ENCODE data around the gene PALM.

DNA sequence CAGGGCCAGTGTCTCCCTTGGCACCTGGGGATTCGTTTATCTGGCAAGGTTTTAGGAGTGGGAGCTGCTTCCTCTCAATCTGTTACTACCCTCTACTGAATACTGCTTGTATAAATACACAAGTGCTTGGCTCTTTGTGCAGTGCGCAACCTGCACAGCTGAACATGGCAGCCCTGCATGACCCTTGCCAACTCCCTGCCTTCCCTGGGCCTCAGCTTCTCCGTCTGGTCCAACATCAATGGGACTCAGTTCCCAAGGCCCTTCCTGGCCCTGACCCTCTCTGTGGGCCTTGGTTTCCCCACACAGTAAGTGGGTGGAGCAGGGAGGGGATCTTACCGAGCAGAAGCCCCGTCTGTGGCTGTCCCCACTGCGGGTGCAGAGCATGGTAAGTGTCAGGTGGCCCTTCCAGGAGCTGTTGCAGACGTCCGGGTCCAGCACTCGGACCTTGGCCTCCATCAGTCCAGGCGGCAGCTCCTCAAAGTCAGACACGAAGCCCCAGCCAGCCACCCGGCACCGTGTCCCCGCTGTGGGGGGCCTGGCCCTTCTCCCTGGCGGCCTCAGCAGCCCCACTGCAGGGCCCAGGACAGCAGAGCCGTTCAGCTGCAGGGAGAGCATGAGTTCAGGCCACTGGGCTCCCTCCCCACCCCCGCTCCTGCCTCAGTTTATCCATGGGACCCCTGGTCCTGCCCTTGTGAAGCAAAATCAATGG, 22.0 kb upstream of the PALM start:
- no peak for TF ChIP-seq POLR2A (IDR thresholded peaks at IDR 0.05; ENCODE audit: low read depth, low read length)
- no peak for TF ChIP-seq TAF1 (IDR thresholded peaks at IDR 0.05; ENCODE audit: borderline replicate concordance, low read depth, low read length)

Data from GM12892 (cell line).